WTC11 (cell line): ENCODE measurements around the gene WWC1. TPM values are rescaled to one million over a fixed set of nuclear protein-coding genes. Genes with fewer than 3 reads are reported as not detected.

Source experiments
- ATAC-seq: fragments of 200-7000 bp; cut with Tn5 transposase; 2 replicates; pipeline ENCODE4 v1.10.0; 2021; ENCODE audit warnings: mild to moderate bottlenecking, moderate library complexity
- CTCF ChIA-PET: fragments of 300-600 bp; sonication (Branson Sonifier 250); formaldehyde crosslinking; loops from one replicate; lab custom pipeline; 2021; ENCODE audit warnings: antibody characterized with exemption; lab: Charles Lee
- POLR2A ChIA-PET: fragments of 350-600 bp; sonication (Branson Sonifier 250); formaldehyde crosslinking; loops from one replicate; lab custom pipeline; 2021; ENCODE audit warnings: antibody characterized with exemption; lab: Charles Lee
- DNase-seq: peaks from one replicate; pipeline ENCODE4 v3.0.0; 2021; ENCODE audit warnings: low spot score
- H3K27ac Mint-ChIP-seq: 2 replicates; pipeline ENCODE4 v1.8.0; 2021; ENCODE audit warnings: mixed read lengths
- H3K27me3 Mint-ChIP-seq: 2 replicates; pipeline ENCODE4 v1.8.0; 2021; ENCODE audit warnings: low read depth, mild to moderate bottlenecking, moderate library complexity, mixed read lengths
- H3K36me3 Mint-ChIP-seq: 2 replicates; pipeline ENCODE4 v1.8.0; 2021; ENCODE audit warnings: mixed read lengths
- H3K4me1 Mint-ChIP-seq: 2 replicates; pipeline ENCODE4 v1.8.0; 2022; ENCODE audit warnings: mixed read lengths
- H3K4me3 Mint-ChIP-seq: 2 replicates; pipeline ENCODE4 v1.8.0; 2021; ENCODE audit warnings: mild to moderate bottlenecking, moderate library complexity, mixed read lengths
- H3K9me3 Mint-ChIP-seq: 2 replicates; pipeline ENCODE4 v1.8.0; 2021; ENCODE audit warnings: mixed read lengths
- CBFB ChIP-seq: sonication (generic); formaldehyde crosslinking; IDR thresholded peaks from 2 replicates; pipeline ENCODE4 v1.8.1; 2022; ENCODE audit warnings: mild to moderate bottlenecking, low read depth, missing genetic modification reagents
- HMGXB4 ChIP-seq: sonication (generic); formaldehyde crosslinking; IDR thresholded peaks from 2 replicates; pipeline ENCODE4 v1.8.1; 2023; ENCODE audit warnings: mild to moderate bottlenecking, moderate library complexity, missing genetic modification reagents
- MAX ChIP-seq: sonication (generic); formaldehyde crosslinking; IDR thresholded peaks from 2 replicates; pipeline ENCODE4 v1.8.0; 2022; ENCODE audit warnings: mild to moderate bottlenecking, missing genetic modification reagents
- MLX ChIP-seq: sonication (generic); formaldehyde crosslinking; IDR thresholded peaks from 2 replicates; pipeline ENCODE4 v1.8.1; 2023; ENCODE audit warnings: mild to moderate bottlenecking, missing genetic modification reagents, moderate library complexity
- MYBL2 ChIP-seq: sonication (generic); formaldehyde crosslinking; IDR thresholded peaks from 2 replicates; pipeline ENCODE4 v1.8.1; 2023; ENCODE audit warnings: mild to moderate bottlenecking, moderate library complexity, missing genetic modification reagents
- NFE2L1 ChIP-seq: sonication (generic); formaldehyde crosslinking; IDR thresholded peaks from 2 replicates; pipeline ENCODE4 v1.8.1; 2023; ENCODE audit warnings: missing genetic modification reagents
- RELA ChIP-seq: sonication (generic); formaldehyde crosslinking; IDR thresholded peaks from 2 replicates; pipeline ENCODE4 v1.8.1; 2022; ENCODE audit warnings: missing genetic modification reagents, mild to moderate bottlenecking, borderline replicate concordance
- SP1 ChIP-seq: sonication (generic); formaldehyde crosslinking; conservative IDR thresholded peaks from 2 replicates; pipeline ENCODE4 v1.8.1; 2022; ENCODE audit warnings: missing genetic modification reagents
- TEAD1 ChIP-seq: sonication (generic); formaldehyde crosslinking; IDR thresholded peaks from 2 replicates; pipeline ENCODE4 v1.8.0; 2022; ENCODE audit warnings: mild to moderate bottlenecking, missing genetic modification reagents
- USF1 ChIP-seq: sonication (generic); formaldehyde crosslinking; IDR thresholded peaks from 2 replicates; pipeline ENCODE4 v1.8.0; 2022; ENCODE audit warnings: mild to moderate bottlenecking, missing genetic modification reagents
- ZNF263 ChIP-seq: sonication (generic); formaldehyde crosslinking; IDR thresholded peaks from 2 replicates; pipeline ENCODE4 v1.8.1; 2022; ENCODE audit warnings: low read depth, mild to moderate bottlenecking, moderate library complexity, missing genetic modification reagents
- ZNF396 ChIP-seq: fragments of 250-450 bp; sonication (Bioruptor Pico); IDR thresholded peaks from 2 replicates; pipeline ENCODE4 v1.8.0; 2021; ENCODE audit warnings: mild to moderate bottlenecking, moderate library complexity, borderline replicate concordance
- ZNF671 ChIP-seq: fragments of 250-450 bp; sonication (Bioruptor Pico); IDR thresholded peaks from 2 replicates; pipeline ENCODE4 v1.8.0; 2021; ENCODE audit warnings: mild to moderate bottlenecking
- total RNA-seq: library from RNA; stranded (reverse); gene quantifications from 3 replicates; pipeline ENCODE4 v1.2.3, GENCODE V29; 2021
- TF ChIP-seq, protein P1 (sequence below): sonication (generic); formaldehyde crosslinking; IDR thresholded peaks from 2 replicates; pipeline ENCODE4 v1.8.0; 2022; ENCODE audit warnings: mild to moderate bottlenecking, missing genetic modification reagents
- TF ChIP-seq, protein P2 (sequence below): sonication (generic); formaldehyde crosslinking; IDR thresholded peaks from 2 replicates; pipeline ENCODE4 v1.8.1; 2022; ENCODE audit warnings: missing genetic modification reagents, borderline replicate concordance
- TF ChIP-seq, protein P3 (sequence below): fragments of 250-450 bp; sonication (Bioruptor Pico); IDR thresholded peaks from 2 replicates; pipeline ENCODE4 v1.9.0; 2021; ENCODE audit warnings: mild to moderate bottlenecking, borderline replicate concordance
- TF ChIP-seq, protein P4 (sequence below): sonication (generic); formaldehyde crosslinking; conservative IDR thresholded peaks from 2 replicates; pipeline ENCODE4 v1.8.1; 2023; ENCODE audit warnings: mild to moderate bottlenecking, low read depth, missing genetic modification reagents, moderate library complexity

Gene WWC1
- total RNA-seq, 1 experiment from 2014 or later, result 48.4 TPM

GRCh38 chr5:168364750-168365550 is 73.5 kb downstream of the WWC1 start:
- H3K4me1 Mint-ChIP-seq, result peaks cover 31% of the 10 kb centered on the region
- peaks cover 2% of the 10 kb centered on the region; the same call in 1 of the 2 replicates for H3K36me3 Mint-ChIP-seq
- DNase-seq (peak; percentile 42), ATAC-seq (peak; percentile 81)
- TF ChIP-seq, protein P1, sequence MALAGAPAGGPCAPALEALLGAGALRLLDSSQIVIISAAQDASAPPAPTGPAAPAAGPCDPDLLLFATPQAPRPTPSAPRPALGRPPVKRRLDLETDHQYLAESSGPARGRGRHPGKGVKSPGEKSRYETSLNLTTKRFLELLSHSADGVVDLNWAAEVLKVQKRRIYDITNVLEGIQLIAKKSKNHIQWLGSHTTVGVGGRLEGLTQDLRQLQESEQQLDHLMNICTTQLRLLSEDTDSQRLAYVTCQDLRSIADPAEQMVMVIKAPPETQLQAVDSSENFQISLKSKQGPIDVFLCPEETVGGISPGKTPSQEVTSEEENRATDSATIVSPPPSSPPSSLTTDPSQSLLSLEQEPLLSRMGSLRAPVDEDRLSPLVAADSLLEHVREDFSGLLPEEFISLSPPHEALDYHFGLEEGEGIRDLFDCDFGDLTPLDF (CRISPR knock-in tag), result no peak
- TF ChIP-seq, protein P2, sequence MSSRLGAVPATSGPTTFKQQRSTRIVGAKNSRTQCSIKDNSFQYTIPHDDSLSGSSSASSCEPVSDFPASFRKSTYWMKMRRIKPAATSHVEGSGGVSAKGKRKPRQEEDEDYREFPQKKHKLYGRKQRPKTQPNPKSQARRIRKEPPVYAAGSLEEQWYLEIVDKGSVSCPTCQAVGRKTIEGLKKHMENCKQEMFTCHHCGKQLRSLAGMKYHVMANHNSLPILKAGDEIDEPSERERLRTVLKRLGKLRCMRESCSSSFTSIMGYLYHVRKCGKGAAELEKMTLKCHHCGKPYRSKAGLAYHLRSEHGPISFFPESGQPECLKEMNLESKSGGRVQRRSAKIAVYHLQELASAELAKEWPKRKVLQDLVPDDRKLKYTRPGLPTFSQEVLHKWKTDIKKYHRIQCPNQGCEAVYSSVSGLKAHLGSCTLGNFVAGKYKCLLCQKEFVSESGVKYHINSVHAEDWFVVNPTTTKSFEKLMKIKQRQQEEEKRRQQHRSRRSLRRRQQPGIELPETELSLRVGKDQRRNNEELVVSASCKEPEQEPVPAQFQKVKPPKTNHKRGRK, result no peak
- H3K9me3 Mint-ChIP-seq, result no peaks in the 10 kb centered on the region
- peak overlapping the region; percentile 76 for H3K27ac Mint-ChIP-seq
- ChIA-PET CTCF (interaction anchor here (0.7 to 4.0 kb wide), 13 partner anchors 16 to 96 kb away, joined by 3 to 18 read pairs (median 4); partner anchors contain the start of gene WWC1), POLR2A (interaction anchor here (0.5 to 1.4 kb wide), 2 partner anchors 39 to 70 kb away, joined by 3 to 4 read pairs; no protein-coding TSS in a partner anchor)
- H3K4me3 Mint-ChIP-seq, result no peak overlapping the region
- H3K27me3 Mint-ChIP-seq, result no peaks in the 10 kb centered on the region

DNA sequence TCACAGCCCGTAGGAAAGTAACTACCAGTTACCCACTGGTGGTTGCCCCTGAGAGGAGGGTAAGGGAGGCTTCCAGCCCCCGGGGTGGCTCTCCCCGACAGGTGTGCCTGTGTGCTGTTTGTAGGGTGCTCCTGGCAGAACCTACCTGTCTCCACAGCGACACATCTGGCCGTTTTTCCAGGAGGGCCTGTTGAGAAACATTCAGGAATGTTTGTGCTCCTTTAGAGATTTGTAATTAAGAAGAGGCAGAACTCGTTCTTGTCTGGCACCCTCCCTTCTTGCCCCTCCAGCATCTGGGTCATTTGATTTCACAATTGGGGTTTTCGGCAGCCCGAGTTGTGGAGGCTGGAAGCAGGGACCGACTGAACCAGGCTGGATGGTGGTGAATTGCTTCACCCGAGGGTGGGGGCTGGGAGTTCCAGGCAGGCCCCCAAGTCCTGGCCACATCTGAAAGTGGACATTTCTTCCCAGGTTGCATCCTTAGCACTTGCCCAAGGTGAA is 74.2 kb downstream of the WWC1 start:
- Mint-ChIP-seq H3K9me3 (no peaks in the 10 kb centered on the region), H3K4me1 (peaks cover 31% of the 10 kb centered on the region), H3K36me3 (peaks cover 2% of the 10 kb centered on the region; the same call in 1 of the 2 replicates), H3K4me3 (no peak overlapping the region), H3K27me3 (no peaks in the 10 kb centered on the region), H3K27ac (peak overlapping the region; percentile 22; the same call in 1 of the 2 replicates)
- DNase-seq (peak; percentile 60), ATAC-seq (peak; percentile 74)
- ChIA-PET CTCF (interaction anchor here (0.7 to 4.0 kb wide), 9 partner anchors 27 to 96 kb away, joined by 3 to 18 read pairs (median 4); partner anchors contain the start of gene WWC1), POLR2A (interaction anchor here (0.5 kb wide), 1 partner anchor 38 kb away, joined by 4 read pairs; no protein-coding TSS in a partner anchor)
- TF ChIP-seq CBFB (CRISPR knock-in tag) (no peak), HMGXB4 (CRISPR knock-in tag) (no peak), NFE2L1 (no peak), ZNF671 (CRISPR knock-in tag) (no peak), MYBL2 (CRISPR knock-in tag) (no peak), TEAD1 (CRISPR knock-in tag) (no peak), USF1 (CRISPR knock-in tag) (no peak), RELA (CRISPR knock-in tag) (no peak), ZNF263 (CRISPR knock-in tag) (no peak), MAX (CRISPR knock-in tag) (no peak), SP1 (no peak), MLX (CRISPR knock-in tag) (no peak), ZNF396 (CRISPR knock-in tag) (no peak)
- TF ChIP-seq, protein P3, sequence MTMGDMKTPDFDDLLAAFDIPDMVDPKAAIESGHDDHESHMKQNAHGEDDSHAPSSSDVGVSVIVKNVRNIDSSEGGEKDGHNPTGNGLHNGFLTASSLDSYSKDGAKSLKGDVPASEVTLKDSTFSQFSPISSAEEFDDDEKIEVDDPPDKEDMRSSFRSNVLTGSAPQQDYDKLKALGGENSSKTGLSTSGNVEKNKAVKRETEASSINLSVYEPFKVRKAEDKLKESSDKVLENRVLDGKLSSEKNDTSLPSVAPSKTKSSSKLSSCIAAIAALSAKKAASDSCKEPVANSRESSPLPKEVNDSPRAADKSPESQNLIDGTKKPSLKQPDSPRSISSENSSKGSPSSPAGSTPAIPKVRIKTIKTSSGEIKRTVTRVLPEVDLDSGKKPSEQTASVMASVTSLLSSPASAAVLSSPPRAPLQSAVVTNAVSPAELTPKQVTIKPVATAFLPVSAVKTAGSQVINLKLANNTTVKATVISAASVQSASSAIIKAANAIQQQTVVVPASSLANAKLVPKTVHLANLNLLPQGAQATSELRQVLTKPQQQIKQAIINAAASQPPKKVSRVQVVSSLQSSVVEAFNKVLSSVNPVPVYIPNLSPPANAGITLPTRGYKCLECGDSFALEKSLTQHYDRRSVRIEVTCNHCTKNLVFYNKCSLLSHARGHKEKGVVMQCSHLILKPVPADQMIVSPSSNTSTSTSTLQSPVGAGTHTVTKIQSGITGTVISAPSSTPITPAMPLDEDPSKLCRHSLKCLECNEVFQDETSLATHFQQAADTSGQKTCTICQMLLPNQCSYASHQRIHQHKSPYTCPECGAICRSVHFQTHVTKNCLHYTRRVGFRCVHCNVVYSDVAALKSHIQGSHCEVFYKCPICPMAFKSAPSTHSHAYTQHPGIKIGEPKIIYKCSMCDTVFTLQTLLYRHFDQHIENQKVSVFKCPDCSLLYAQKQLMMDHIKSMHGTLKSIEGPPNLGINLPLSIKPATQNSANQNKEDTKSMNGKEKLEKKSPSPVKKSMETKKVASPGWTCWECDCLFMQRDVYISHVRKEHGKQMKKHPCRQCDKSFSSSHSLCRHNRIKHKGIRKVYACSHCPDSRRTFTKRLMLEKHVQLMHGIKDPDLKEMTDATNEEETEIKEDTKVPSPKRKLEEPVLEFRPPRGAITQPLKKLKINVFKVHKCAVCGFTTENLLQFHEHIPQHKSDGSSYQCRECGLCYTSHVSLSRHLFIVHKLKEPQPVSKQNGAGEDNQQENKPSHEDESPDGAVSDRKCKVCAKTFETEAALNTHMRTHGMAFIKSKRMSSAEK, result no peak
- TF ChIP-seq, protein P1 (CRISPR knock-in tag), result no peak
- TF ChIP-seq, protein P4, sequence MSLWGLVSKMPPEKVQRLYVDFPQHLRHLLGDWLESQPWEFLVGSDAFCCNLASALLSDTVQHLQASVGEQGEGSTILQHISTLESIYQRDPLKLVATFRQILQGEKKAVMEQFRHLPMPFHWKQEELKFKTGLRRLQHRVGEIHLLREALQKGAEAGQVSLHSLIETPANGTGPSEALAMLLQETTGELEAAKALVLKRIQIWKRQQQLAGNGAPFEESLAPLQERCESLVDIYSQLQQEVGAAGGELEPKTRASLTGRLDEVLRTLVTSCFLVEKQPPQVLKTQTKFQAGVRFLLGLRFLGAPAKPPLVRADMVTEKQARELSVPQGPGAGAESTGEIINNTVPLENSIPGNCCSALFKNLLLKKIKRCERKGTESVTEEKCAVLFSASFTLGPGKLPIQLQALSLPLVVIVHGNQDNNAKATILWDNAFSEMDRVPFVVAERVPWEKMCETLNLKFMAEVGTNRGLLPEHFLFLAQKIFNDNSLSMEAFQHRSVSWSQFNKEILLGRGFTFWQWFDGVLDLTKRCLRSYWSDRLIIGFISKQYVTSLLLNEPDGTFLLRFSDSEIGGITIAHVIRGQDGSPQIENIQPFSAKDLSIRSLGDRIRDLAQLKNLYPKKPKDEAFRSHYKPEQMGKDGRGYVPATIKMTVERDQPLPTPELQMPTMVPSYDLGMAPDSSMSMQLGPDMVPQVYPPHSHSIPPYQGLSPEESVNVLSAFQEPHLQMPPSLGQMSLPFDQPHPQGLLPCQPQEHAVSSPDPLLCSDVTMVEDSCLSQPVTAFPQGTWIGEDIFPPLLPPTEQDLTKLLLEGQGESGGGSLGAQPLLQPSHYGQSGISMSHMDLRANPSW (CRISPR knock-in tag), result no peak
